Adrenal gland (tissue), 5 donors: ENCODE results near the gene PPME1.

Source experiments
- POLR2A ChIP-seq, 2 donors: fragments of 450-650 bp; IDR thresholded peaks; one replicate each; pipeline ENCODE4 v1.6.1; 2017; ENCODE audit warnings: antibody characterized with exemption in 2 of 2, mild to moderate bottlenecking in 2 of 2, moderate library complexity in 1 of 2
- TF ChIP-seq, protein P1 (sequence below), 6 experiments: fragments of 450-650 bp in 4 of 6; fragments of 200-600 bp in 2 of 6; sonication (generic) in 1 of 6; IDR thresholded peaks; 1 replicate in 5 of 6; 2 replicates in 1 of 6; pipeline versions ENCODE4 v1.5.1 to v1.8.0; 2016 to 2021; ENCODE audit warnings: antibody characterized with exemption in 6 of 6, mild to moderate bottlenecking in 2 of 6, moderate library complexity in 1 of 6
- donor health status: DM: no; HTN: no; CAD: no.

DNA sequence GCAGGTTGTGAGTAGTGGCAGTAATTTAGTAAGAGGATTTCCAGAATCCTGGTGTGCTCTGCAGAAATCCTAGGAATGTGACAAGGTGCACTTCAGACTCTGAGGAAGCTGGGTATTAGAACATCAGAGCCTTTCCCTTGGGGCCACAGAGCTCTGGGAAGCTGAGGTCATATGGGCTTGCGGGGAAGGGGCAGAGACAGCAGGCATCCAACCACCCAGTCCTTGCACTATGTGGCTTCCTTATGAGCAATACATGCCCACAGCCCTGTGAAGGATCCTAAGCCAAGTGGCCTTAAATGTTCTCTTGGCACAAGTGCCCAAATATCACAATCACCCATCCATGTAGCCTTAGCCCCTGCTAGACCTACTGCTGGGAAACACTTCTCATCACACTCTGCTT, 94.2 kb downstream of the PPME1 start:
- TF ChIP-seq, protein P1, sequence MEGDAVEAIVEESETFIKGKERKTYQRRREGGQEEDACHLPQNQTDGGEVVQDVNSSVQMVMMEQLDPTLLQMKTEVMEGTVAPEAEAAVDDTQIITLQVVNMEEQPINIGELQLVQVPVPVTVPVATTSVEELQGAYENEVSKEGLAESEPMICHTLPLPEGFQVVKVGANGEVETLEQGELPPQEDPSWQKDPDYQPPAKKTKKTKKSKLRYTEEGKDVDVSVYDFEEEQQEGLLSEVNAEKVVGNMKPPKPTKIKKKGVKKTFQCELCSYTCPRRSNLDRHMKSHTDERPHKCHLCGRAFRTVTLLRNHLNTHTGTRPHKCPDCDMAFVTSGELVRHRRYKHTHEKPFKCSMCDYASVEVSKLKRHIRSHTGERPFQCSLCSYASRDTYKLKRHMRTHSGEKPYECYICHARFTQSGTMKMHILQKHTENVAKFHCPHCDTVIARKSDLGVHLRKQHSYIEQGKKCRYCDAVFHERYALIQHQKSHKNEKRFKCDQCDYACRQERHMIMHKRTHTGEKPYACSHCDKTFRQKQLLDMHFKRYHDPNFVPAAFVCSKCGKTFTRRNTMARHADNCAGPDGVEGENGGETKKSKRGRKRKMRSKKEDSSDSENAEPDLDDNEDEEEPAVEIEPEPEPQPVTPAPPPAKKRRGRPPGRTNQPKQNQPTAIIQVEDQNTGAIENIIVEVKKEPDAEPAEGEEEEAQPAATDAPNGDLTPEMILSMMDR (IDR thresholded peaks at IDR 0.05), result no peak
- no peak for TF ChIP-seq POLR2A (IDR thresholded peaks at IDR 0.05)
